Measurements from ENCODE around the gene FOXS1. TPM values are rescaled to one million over a fixed set of nuclear protein-coding genes. Genes with fewer than 3 reads are reported as not detected.

Gene FOXS1
- total RNA-seq, 1 experiment from 2014 or later: 6.3 TPM

GRCh38 chr20:31826074-31826473 lies 19.3 kb downstream of the FOXS1 start:
- Histone ChIP-seq H3K9me3 (ENCODE audit: control insufficient read depth, insufficient read depth, low read depth, low read length) (no peaks in the 10 kb centered on the region), H3K27ac (ENCODE audit: low read length) (no peak overlapping the region), H3K27me3 (ENCODE audit: control insufficient read depth, insufficient read depth, low read length) (no peaks in the 10 kb centered on the region), H3K4me3 (ENCODE audit: low read depth in 2 of 2, low read length in 2 of 2) (no peak overlapping the region), H3K4me1 (ENCODE audit: control insufficient read depth, insufficient read depth, low read length) (peaks cover 12% of the 10 kb centered on the region), H3K36me3 (ENCODE audit: control insufficient read depth, insufficient read depth, low read length) (no peaks in the 10 kb centered on the region)
- BruUV-seq (replicated peaks): no TSS peak
- ChIA-PET CTCF (interaction anchor here (0.6 kb wide), 1 partner anchor 152 kb away, joined by 11 read pairs; no protein-coding TSS in a partner anchor), POLR2A (no interaction called here)
- DNase-seq (ENCODE audit: low read depth, low spot score) (no peak), ATAC-seq (no peak)
- in situ Hi-C loops (cut with HindIII; ENCODE audit: low pct_unique_long_range_greater_than_20kb, low sequenced_read_pairs): no loop called here
- intact Hi-C loops (cut with micrococcal nuclease; ENCODE audit: unreplicated experiment): no loop called here
- TF ChIP-seq REST (IDR thresholded peaks at IDR 0.05; ENCODE audit: insufficient read depth in 1 of 2, low read depth in 2 of 2, low read length in 1 of 2) (no peak), POLR2AphosphoS5 (IDR thresholded peaks at IDR 0.05; ENCODE audit: low read depth, low read length) (no peak), TCF7L2 (IDR thresholded peaks at IDR 0.05; ENCODE audit: low read depth, low read length) (no peak), SIN3A (IDR thresholded peaks at IDR 0.05; ENCODE audit: borderline replicate concordance, insufficient read depth, low read depth, low read length) (no peak), CTCF (IDR thresholded peaks at IDR 0.05) (no peak)

GRCh38 chr20:31824554-31825313 lies 20.7 kb downstream of the FOXS1 start:
- BruUV-seq (replicated peaks): no TSS peak
- no peak for ATAC-seq
- Histone ChIP-seq H3K36me3 (ENCODE audit: control insufficient read depth, insufficient read depth, low read length) (no peaks in the 10 kb centered on the region), H3K27ac (ENCODE audit: low read length) (peak overlapping the region; percentile 36; the same call in 1 of the 2 replicates), H3K4me1 (ENCODE audit: control insufficient read depth, insufficient read depth, low read length) (peaks cover 12% of the 10 kb centered on the region), H3K27me3 (ENCODE audit: control insufficient read depth, insufficient read depth, low read length) (no peaks in the 10 kb centered on the region), H3K4me3 (ENCODE audit: low read depth in 2 of 2, low read length in 2 of 2) (no peak overlapping the region), H3K9me3 (ENCODE audit: control insufficient read depth, insufficient read depth, low read depth, low read length) (no peaks in the 10 kb centered on the region)
- in situ Hi-C loops (cut with HindIII; ENCODE audit: low pct_unique_long_range_greater_than_20kb, low sequenced_read_pairs) (no loop called here), intact Hi-C loops (cut with micrococcal nuclease; ENCODE audit: unreplicated experiment) (loop anchor here (5.0 kb wide), 1 partner anchor 268 kb away; no protein-coding TSS in a partner anchor)
- ChIA-PET POLR2A (no interaction called here), CTCF (interaction anchor here (0.5 to 2.1 kb wide), 3 partner anchors 28 to 207 kb away, joined by 3 to 11 read pairs (median 3); no protein-coding TSS in a partner anchor)
- no peak for TF ChIP-seq CTCF (IDR thresholded peaks at IDR 0.05)
- TF ChIP-seq POLR2AphosphoS5 (IDR thresholded peaks at IDR 0.05; ENCODE audit: low read depth, low read length): no peak
- no peak for TF ChIP-seq TCF7L2 (IDR thresholded peaks at IDR 0.05; ENCODE audit: low read depth, low read length)
- TF ChIP-seq REST (IDR thresholded peaks at IDR 0.05; ENCODE audit: insufficient read depth in 1 of 2, low read depth in 2 of 2, low read length in 1 of 2): no peak
- TF ChIP-seq SIN3A (IDR thresholded peaks at IDR 0.05; ENCODE audit: borderline replicate concordance, insufficient read depth, low read depth, low read length): no peak
- no peak for DNase-seq (ENCODE audit: low read depth, low spot score)

Data from Panc1 (cell line).